Activated naive CD8-positive, alpha-beta T cell treated with anti-CD3 and anti-CD28 coated beads for 36 hours (primary cell): Measurements from ENCODE around the gene PRDM16. TPM values are rescaled to one million over a fixed set of nuclear protein-coding genes. Genes with fewer than 3 reads are reported as not detected.

Source experiments
- DNase-seq: peaks from one replicate; pipeline ENCODE4 v3.0.0; 2021
- H3K27ac Mint-ChIP-seq: one replicate; pipeline ENCODE4 v1.8.0; 2022; ENCODE audit warnings: mild to moderate bottlenecking, moderate library complexity, mixed read lengths
- H3K27me3 Mint-ChIP-seq: one replicate; pipeline ENCODE4 v1.8.0; 2022; ENCODE audit warnings: mild to moderate bottlenecking, mixed read lengths
- H3K36me3 Mint-ChIP-seq: one replicate; pipeline ENCODE4 v1.8.0; 2021; ENCODE audit warnings: mild to moderate bottlenecking, mixed read lengths
- H3K4me1 Mint-ChIP-seq: one replicate; pipeline ENCODE4 v1.8.0; 2021; ENCODE audit warnings: mixed read lengths
- H3K4me3 Mint-ChIP-seq: one replicate; pipeline ENCODE4 v1.8.0; 2022; ENCODE audit warnings: mild to moderate bottlenecking, moderate library complexity, mixed read lengths
- H3K9me3 Mint-ChIP-seq: one replicate; pipeline ENCODE4 v1.8.0; 2022; ENCODE audit warnings: mixed read lengths
- total RNA-seq, 2 experiments: library from RNA; stranded (reverse); gene quantifications; one replicate each; pipeline ENCODE4 v1.2.3, GENCODE V29; 2021

Gene PRDM16
- total RNA-seq, 2 experiments from 2014 or later = 0.06 to 0.12 TPM

GRCh38 chr1:3461238-3461933, 392.4 kb downstream of the PRDM16 start:
- H3K36me3 Mint-ChIP-seq = no peaks in the 10 kb centered on the region
- no peaks in the 10 kb centered on the region for H3K27me3 Mint-ChIP-seq
- no peaks in the 10 kb centered on the region for H3K4me1 Mint-ChIP-seq
- H3K9me3 Mint-ChIP-seq = no peaks in the 10 kb centered on the region
- H3K27ac Mint-ChIP-seq = no peak overlapping the region
- H3K4me3 Mint-ChIP-seq = no peak overlapping the region
- no peak for DNase-seq

DNA sequence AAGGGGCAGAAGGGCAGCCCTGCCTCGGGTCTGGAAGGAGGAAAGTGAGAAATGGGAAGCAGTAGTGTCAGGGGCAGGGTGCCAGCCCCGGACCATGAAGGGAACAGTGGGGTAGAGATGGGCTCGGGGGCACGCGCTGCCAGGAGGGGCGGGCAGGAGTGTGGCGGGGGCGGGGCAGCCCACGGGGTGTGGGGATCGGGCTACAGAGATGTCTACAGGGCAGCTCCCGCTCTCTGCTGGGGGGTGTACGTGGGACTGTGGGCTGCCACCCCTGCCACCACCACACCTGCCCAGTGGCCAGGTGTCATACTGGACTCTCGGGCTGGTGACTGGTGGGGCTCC, 392.9 kb downstream of the PRDM16 start:
- H3K27me3 Mint-ChIP-seq = no peaks in the 10 kb centered on the region
- H3K9me3 Mint-ChIP-seq = no peaks in the 10 kb centered on the region
- no peak overlapping the region for H3K27ac Mint-ChIP-seq
- no peaks in the 10 kb centered on the region for H3K36me3 Mint-ChIP-seq
- no peak overlapping the region for H3K4me3 Mint-ChIP-seq
- no peaks in the 10 kb centered on the region for H3K4me1 Mint-ChIP-seq
- no peak for DNase-seq

- H3K27me3 Mint-ChIP-seq = no peaks in the 10 kb centered on the region
- H3K4me1 Mint-ChIP-seq = no peaks in the 10 kb centered on the region
- no peak overlapping the region for H3K4me3 Mint-ChIP-seq
- no peaks in the 10 kb centered on the region for H3K36me3 Mint-ChIP-seq
- no peaks in the 10 kb centered on the region for H3K9me3 Mint-ChIP-seq
- no peak overlapping the region for H3K27ac Mint-ChIP-seq
- DNase-seq = no peak
Measured at GRCh38 chr1:3462356-3463012, 393.5 kb downstream of the PRDM16 start.

DNA sequence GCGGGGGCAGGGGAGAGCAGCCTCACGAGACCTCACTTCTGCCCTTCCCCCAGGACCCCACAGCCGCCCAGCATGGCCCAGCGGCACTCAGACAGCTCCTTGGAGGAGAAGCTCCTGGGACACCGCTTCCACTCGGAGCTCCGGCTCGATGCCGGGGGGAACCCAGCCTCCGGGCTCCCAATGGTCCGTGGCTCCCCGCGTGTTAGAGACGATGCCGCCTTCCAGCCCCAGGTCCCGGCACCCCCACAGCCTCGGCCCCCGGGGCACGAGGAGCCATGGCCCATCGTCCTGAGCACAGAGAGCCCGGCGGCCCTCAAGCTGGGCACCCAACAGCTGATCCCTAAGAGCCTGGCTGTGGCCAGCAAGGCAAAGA, 394.0 kb downstream of the PRDM16 start:
- Mint-ChIP-seq H3K9me3 (no peaks in the 10 kb centered on the region), H3K27me3 (no peaks in the 10 kb centered on the region), H3K36me3 (no peaks in the 10 kb centered on the region), H3K4me1 (no peaks in the 10 kb centered on the region), H3K4me3 (no peak overlapping the region), H3K27ac (no peak overlapping the region)
- no peak for DNase-seq

- no peaks in the 10 kb centered on the region for H3K9me3 Mint-ChIP-seq
- no peak overlapping the region for H3K27ac Mint-ChIP-seq
- DNase-seq = no peak
- H3K4me1 Mint-ChIP-seq = no peaks in the 10 kb centered on the region
- no peaks in the 10 kb centered on the region for H3K27me3 Mint-ChIP-seq
- no peak overlapping the region for H3K4me3 Mint-ChIP-seq
- H3K36me3 Mint-ChIP-seq = no peaks in the 10 kb centered on the region
Measured at GRCh38 chr1:3463408-3463863, 394.4 kb downstream of the PRDM16 start.

- H3K4me1 Mint-ChIP-seq = no peaks in the 10 kb centered on the region
- no peaks in the 10 kb centered on the region for H3K9me3 Mint-ChIP-seq
- no peak overlapping the region for H3K27ac Mint-ChIP-seq
- H3K4me3 Mint-ChIP-seq = no peak overlapping the region
- no peaks in the 10 kb centered on the region for H3K27me3 Mint-ChIP-seq
- DNase-seq = no peak
- no peaks in the 10 kb centered on the region for H3K36me3 Mint-ChIP-seq
Measured at GRCh38 chr1:3463891-3464648, 395.1 kb downstream of the PRDM16 start.

DNA sequence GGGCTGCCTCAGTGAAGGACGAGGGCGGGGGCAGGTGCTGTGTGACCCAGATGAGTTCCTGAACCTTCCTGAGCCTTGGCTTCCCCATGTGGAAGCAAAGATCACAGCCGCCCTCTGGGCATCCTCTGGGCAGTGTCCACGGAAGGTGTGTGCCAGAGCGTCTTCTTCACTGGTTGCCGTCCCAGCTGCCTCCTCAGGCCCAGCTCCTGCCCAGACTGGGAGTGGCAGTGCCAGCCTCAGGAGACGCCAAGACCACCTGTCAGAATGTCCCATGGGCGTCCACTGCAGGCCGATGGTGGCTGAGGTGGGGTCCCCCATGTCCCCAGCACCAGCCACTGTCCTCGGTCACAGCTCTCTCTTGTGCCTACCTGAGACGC, 395.6 kb downstream of the PRDM16 start:
- DNase-seq = no peak
- Mint-ChIP-seq H3K36me3 (no peaks in the 10 kb centered on the region), H3K4me3 (no peak overlapping the region), H3K27ac (no peak overlapping the region), H3K4me1 (no peaks in the 10 kb centered on the region), H3K9me3 (no peaks in the 10 kb centered on the region), H3K27me3 (no peaks in the 10 kb centered on the region)

- Mint-ChIP-seq H3K9me3 (no peaks in the 10 kb centered on the region), H3K4me3 (no peak overlapping the region), H3K27ac (no peak overlapping the region), H3K36me3 (no peaks in the 10 kb centered on the region), H3K27me3 (no peaks in the 10 kb centered on the region), H3K4me1 (no peaks in the 10 kb centered on the region)
- no peak for DNase-seq
Measured at GRCh38 chr1:3465091-3465934, 396.3 kb downstream of the PRDM16 start.

GRCh38 chr1:3465935-3466321, 396.9 kb downstream of the PRDM16 start:
- H3K4me1 Mint-ChIP-seq = no peaks in the 10 kb centered on the region
- H3K27ac Mint-ChIP-seq = no peak overlapping the region
- H3K9me3 Mint-ChIP-seq = no peaks in the 10 kb centered on the region
- no peaks in the 10 kb centered on the region for H3K36me3 Mint-ChIP-seq
- no peaks in the 10 kb centered on the region for H3K27me3 Mint-ChIP-seq
- no peak overlapping the region for H3K4me3 Mint-ChIP-seq
- DNase-seq = no peak

- DNase-seq = no peak
- Mint-ChIP-seq H3K9me3 (no peaks in the 10 kb centered on the region), H3K4me1 (no peaks in the 10 kb centered on the region), H3K4me3 (no peak overlapping the region), H3K27ac (no peak overlapping the region), H3K27me3 (no peaks in the 10 kb centered on the region), H3K36me3 (no peaks in the 10 kb centered on the region)
Measured at GRCh38 chr1:3466366-3467075, 397.5 kb downstream of the PRDM16 start.

DNA sequence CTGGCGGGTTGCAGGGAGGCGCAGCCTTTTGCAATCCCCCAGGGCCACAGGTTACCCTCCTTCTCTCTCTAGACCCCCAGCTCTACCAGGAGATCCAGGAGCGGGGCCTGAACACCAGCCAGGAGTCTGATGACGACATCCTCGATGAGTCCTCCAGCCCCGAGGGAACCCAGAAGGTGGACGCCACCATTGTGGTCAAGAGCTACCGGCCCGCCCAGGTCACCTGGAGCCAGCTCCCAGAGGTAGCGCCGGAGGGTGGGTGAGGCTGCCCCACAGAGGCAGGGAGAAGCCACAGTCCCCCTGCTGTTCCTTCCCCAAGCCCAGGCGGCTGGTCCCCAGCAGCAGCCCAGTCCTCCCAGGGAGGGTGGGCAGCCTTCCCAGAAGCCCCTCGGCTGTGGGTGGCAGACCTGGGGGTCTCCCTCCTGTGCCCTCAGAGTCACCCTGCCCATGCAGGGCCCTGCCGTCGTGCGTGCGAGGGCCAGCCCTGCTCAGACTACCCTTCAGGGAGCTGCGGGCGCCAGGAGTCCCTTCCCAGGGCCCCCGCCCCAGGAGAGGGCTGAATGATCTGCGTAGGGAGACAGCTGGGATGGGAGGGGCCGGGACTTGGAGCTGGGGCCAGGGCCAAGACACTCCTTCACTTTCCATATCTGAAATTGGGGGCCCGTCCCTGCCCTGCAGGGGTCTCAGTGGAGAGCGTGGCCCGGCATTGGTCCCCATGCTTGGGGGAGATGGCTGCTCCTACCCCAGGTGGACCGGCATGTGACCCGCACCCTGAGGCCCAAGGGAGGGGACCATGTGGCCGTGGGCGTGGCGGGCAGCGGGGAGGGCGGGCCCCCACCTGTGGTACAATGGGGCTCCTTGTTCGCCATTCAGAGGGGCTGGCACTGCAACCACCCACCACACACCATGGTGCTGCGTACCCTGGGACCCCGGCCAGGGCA, 398.4 kb downstream of the PRDM16 start:
- no peak overlapping the region for H3K27ac Mint-ChIP-seq
- H3K36me3 Mint-ChIP-seq = no peaks in the 10 kb centered on the region
- H3K4me3 Mint-ChIP-seq = no peak overlapping the region
- no peak for DNase-seq
- H3K4me1 Mint-ChIP-seq = no peaks in the 10 kb centered on the region
- no peaks in the 10 kb centered on the region for H3K9me3 Mint-ChIP-seq
- no peaks in the 10 kb centered on the region for H3K27me3 Mint-ChIP-seq

DNA sequence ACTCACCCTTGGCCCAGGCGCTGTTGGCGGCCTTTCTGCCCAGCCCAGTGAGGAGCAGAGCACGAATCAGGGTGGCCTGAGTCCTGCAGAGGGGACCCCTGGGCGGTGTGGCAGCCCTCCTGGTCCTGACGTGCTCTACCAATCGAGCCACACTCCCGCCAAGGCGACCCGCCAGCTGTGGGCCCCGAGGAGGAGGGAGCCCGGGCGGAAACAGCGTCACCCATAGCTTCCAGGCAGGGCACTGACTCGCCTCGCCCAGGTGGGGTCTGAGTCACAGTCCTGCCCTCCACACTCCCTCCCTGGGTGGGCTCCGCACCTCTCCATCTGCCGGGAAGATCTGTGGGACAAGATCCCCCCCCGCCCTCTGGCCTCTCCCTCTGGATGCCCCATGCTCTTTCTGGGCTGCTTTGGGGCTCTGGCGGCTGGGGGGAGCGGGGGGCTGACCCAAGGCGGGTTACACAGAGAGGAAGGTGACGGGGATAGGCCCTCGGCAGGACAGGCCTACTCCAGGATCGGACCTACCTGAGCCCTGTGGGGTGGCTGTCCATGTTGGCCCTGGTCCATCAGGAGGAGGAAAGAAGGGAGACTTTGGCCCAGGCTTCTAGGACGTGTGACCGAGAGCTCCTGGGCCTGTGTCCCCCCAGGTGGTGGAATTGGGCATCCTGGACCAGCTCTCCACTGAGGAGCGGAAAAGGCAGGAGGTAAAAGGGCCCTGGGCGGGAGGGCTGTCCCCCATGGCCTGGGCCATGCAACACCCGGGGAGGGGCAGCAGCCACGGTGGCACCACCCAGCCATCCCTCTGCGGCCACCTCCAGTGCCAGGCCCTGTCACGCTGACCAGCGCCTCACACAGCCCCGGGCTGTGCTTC, 399.5 kb downstream of the PRDM16 start:
- Mint-ChIP-seq H3K4me3 (no peak overlapping the region), H3K36me3 (no peaks in the 10 kb centered on the region), H3K9me3 (no peaks in the 10 kb centered on the region), H3K27me3 (no peaks in the 10 kb centered on the region), H3K27ac (no peak overlapping the region), H3K4me1 (no peaks in the 10 kb centered on the region)
- no peak for DNase-seq
